Measurements from ENCODE around the gene ADAMTS19.
"Not testable (repeated sequence)": the region's sequence is repeated elsewhere in the genome, so short reads cannot be mapped to it uniquely, and the experiment has no call there.

Gene ADAMTS19

GRCh38 chr5:129601576-129601975 is 141.5 kb downstream of the ADAMTS19 start:
- DNase-seq: no peak

DNA sequence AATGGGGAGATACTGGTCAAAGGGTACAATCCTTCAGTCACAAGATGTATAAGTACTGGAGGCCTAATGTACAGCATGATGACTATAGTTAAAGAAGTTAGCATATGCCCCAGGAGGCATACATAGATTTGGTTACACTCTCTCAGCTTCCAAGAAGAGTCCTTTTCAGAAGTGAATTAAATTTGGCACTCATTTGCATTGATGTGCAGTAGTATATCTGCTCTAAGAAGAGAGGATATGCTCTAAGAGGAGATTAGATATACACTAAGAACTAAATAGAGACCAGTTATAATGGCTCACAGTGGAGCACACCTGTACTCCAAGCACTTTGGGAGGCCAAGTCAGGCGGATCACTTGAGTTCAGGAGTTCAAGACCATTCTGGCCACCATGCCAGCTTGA is 148.3 kb downstream of the ADAMTS19 start:
- DNase-seq: no peak

- DNase-seq: no peak
Measured at GRCh38 chr5:129609710-129610109, 149.6 kb downstream of the ADAMTS19 start.

DNA sequence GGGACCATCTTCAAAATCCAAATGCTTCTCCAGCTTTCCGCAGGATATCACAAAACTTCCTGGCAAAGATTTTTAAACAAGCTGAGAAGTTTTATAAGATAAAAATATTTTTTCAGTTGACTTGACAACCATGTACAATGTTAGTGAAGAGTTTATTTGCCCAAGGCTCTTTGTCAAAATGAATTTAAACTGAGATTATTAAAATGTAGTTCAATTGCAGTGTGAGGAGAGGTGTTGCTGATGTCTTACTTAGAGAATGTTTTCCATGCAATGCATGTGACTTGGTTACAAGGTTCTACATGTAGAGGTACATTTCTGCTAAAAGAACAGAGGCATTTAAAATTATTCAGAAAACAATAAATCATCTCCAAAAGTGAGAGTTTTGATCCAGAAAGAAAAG is 156.4 kb downstream of the ADAMTS19 start:
- no peak for DNase-seq

GRCh38 chr5:129617206-129617605 is 157.1 kb downstream of the ADAMTS19 start:
- no peak for DNase-seq

DNA sequence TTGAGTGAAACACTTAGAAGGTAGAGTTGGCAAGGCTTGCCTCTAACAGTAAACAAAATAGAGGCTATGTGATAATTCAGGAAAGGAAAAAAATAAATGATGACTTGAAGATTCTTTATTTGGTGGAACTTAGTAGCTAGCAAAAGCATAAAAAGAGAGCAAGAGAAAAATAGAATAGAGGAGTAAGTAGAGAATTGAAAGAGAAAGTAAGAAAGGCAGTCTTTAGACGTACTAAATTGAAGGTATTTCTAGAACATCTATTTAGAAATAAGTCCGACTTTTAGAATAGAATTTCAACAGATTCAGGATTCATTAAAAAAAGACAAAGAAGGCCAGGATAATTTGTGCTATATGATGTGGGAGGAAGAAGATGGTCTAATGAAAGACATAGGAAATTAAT is 159.7 kb downstream of the ADAMTS19 start:
- no peak for DNase-seq

DNA sequence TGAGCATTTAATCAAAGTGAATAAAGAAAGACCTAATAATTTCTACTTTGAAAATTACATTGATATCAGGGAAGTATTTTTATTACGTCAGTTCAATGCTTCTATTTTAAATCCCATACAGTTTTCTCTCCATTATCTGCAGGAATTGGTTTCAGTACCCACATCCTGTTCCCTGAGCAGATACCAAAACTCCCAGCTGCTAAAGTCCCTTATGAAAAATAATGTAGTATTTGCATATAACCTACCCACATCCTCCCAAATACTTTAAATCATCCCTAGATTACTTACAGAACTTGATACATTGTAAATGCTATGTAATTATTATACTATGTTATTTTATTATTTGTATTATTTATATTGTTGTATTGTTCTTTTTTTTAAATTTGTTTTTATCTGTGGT is 162.4 kb downstream of the ADAMTS19 start:
- DNase-seq: peak; percentile 27 to 56

DNA sequence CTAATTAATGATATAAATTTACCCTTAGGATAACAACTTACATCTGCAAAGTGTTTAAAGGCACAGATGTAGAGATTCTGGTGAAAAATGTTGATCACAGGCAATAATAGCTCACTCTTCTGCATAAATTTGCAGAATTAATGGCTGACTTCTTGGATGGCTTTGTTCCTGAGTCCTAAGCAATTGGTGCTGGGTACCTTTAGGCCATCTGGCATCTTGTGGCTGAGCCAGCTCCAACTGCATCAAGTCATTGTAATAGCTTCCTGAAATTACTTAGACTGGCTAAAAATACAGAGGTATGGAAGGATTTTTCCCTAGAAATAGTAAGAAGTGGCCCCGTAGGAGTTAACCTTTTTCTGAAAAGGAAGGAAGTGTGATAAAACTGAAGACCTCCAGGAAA is 169.5 kb downstream of the ADAMTS19 start:
- DNase-seq: peak; percentile 9 to 13

GRCh38 chr5:129630101-129630500 is 170.0 kb downstream of the ADAMTS19 start:
- no peak for DNase-seq

- DNase-seq: no peak
Measured at GRCh38 chr5:129631961-129632360, 171.9 kb downstream of the ADAMTS19 start.

- not testable (repeated sequence) for DNase-seq
Measured at GRCh38 chr5:129637501-129637900, 177.4 kb downstream of the ADAMTS19 start.

DNA sequence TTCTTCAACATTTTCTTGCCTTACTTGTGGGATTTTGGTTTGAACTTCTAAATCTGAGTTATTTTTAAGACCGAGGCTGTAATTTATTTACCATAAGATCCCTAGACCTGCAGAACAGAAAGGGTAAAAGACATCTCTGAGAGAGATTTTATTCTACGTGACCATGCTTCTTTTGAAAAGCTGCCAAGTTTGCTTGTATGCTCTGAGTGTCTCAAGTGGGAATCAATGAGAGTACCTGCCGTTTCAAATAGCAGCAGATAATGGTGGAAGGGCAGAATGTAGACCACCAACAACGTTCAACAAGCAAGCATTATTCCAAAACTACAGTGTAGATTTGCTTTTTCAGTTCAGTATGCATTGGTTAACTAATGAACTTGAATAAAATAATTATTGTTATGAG is 179.2 kb downstream of the ADAMTS19 start:
- no peak for DNase-seq

- no peak for DNase-seq
Measured at GRCh38 chr5:129652349-129653056, 192.4 kb downstream of the ADAMTS19 start.

- no peak for DNase-seq
Measured at GRCh38 chr5:129653057-129653375, 192.9 kb downstream of the ADAMTS19 start.

DNA sequence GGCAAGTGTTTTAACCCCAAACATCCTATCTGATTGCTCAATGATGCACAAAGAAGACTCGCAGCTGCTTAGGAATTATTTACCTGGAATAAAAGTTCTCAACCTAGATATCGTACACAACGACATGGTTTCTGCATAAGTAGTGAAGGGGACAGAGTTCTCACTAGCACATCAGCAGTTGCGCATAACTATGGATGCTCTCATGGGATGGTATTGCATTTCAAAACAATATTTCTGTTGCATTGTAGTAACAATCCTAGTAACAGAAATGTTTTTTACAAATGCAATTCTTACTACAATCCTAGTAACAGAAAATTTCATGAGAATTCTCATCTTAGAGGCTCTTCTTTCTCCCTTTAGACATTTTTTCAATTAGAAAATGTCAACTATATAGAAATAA is 193.3 kb downstream of the ADAMTS19 start:
- no peak for DNase-seq

GRCh38 chr5:129656952-129657351 is 196.9 kb downstream of the ADAMTS19 start:
- DNase-seq: no peak

GRCh38 chr5:129658801-129659200 is 198.7 kb downstream of the ADAMTS19 start:
- no peak for DNase-seq

GRCh38 chr5:129661366-129662035 is 201.4 kb downstream of the ADAMTS19 start:
- no peak for DNase-seq

- DNase-seq: peak; percentile 34 to 35
Measured at GRCh38 chr5:129664336-129664937, 204.3 kb downstream of the ADAMTS19 start.

- DNase-seq: no peak
Measured at GRCh38 chr5:129670957-129671500, 210.9 kb downstream of the ADAMTS19 start.

GRCh38 chr5:129672006-129672405 is 211.9 kb downstream of the ADAMTS19 start:
- DNase-seq: no peak

DNA sequence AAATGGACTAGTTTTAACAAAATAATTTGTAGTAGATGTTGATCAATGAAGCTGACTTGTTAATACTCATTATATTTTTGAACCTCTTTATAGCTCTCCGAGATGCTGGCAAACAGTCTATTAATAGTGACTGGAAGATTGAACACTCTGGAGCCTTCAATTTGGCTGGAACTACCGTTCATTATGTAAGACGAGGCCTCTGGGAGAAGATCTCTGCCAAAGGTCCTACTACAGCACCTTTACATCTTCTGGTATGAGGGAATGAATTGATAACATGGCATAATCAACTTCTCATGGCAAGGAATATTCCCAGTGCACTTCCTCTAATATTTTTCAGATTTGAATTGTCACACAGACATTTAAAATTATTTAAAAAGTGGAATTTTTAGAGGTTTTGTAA is 219.6 kb downstream of the ADAMTS19 start:
- no peak for DNase-seq

- no peak for DNase-seq
Measured at GRCh38 chr5:129687941-129688340, 227.8 kb downstream of the ADAMTS19 start.

GRCh38 chr5:129689045-129689444 is 228.9 kb downstream of the ADAMTS19 start:
- no peak for DNase-seq
